Sigmoid colon (tissue), 7 donors: ENCODE measurements around the gene DICER1. TPM values are rescaled to one million over a fixed set of nuclear protein-coding genes. Genes with fewer than 3 reads are reported as not detected.

ENCODE experiments used
- DNase-seq: peaks from one replicate; pipeline ENCODE4 v3.0.0-alpha.2; 2019
- H3K27ac ChIP-seq, 4 donors: fragments of 200-600 bp; sonication (generic); one replicate each; pipeline ENCODE4 v1.5.1; 2016 to 2019; ENCODE audit warnings: mild to moderate bottlenecking in 1 of 4
- H3K27me3 ChIP-seq, 3 donors: fragments of 200-600 bp; sonication (generic); one replicate each; pipeline ENCODE4 v1.5.1; 2019; ENCODE audit warnings: mild to moderate bottlenecking in 1 of 3
- H3K36me3 ChIP-seq, 4 donors: fragments of 200-600 bp; sonication (generic); one replicate each; pipeline ENCODE4 v1.5.1; 2016 to 2019
- H3K4me1 ChIP-seq, 4 donors: fragments of 200-600 bp; sonication (generic); one replicate each; pipeline ENCODE4 v1.5.1; 2017 to 2019
- H3K4me3 ChIP-seq, 4 donors: fragments of 200-600 bp; sonication (generic); one replicate each; pipeline ENCODE4 v1.5.1; 2017 to 2019; ENCODE audit warnings: mild to moderate bottlenecking in 2 of 4, moderate library complexity in 1 of 4
- H3K9me3 ChIP-seq, 4 donors: fragments of 200-600 bp in 3 of 4; sonication (generic) in 3 of 4; one replicate each; pipeline versions ENCODE4 v1.5.1 to v1.6.1; 2013 to 2019
- EP300 ChIP-seq, 4 donors: sonication (generic); formaldehyde crosslinking; IDR thresholded peaks; one replicate each; pipeline ENCODE4 v1.6.1; 2017; ENCODE audit warnings: antibody characterized with exemption in 4 of 4
- POLR2A ChIP-seq, 2 donors: fragments of 450-650 bp; IDR thresholded peaks; one replicate each; pipeline ENCODE4 v1.6.1; 2016; ENCODE audit warnings: antibody characterized with exemption in 2 of 2, mild to moderate bottlenecking in 2 of 2, moderate library complexity in 2 of 2
- POLR2AphosphoS5 ChIP-seq, 4 donors: sonication (generic); formaldehyde crosslinking; IDR thresholded peaks; one replicate each; pipeline ENCODE4 v1.6.1; 2017; ENCODE audit warnings: antibody characterized with exemption in 4 of 4
- WGBS, 2 donors: extraction: QIAGEN DNeasy Blood & Tissue Kit; methylation state at CpG; one replicate each; pipeline ENCODE4 v1.1.7; 2013; 5-methylcytosine and 5-hydroxymethylcytosine counted together
- intact Hi-C: fragments of 100-400 bp; cut with DNase I; formaldehyde crosslinking; loops from one replicate; pipeline ENCODE4 v1.15.1; 2023
- polyA plus RNA-seq, 3 donors: library from polyadenylated mRNA; stranded (reverse); fragments of 200-250 nt; gene quantifications; one replicate each; pipeline ENCODE4 v1.2.3, GENCODE V29; 2013
- total RNA-seq, 4 donors: library from RNA; depleted of rRNA; stranded (reverse); fragments of >200 nt; gene quantifications; one replicate each; pipeline ENCODE4 v1.1.0, GENCODE V29; 2016
- TF ChIP-seq, protein P1 (sequence below), 4 experiments: fragments of 450-650 bp in 3 of 4; fragments of 200-600 bp in 1 of 4; IDR thresholded peaks; one replicate each; pipeline ENCODE4 v1.5.1; 2016 to 2019; ENCODE audit warnings: antibody characterized with exemption in 4 of 4, mild to moderate bottlenecking in 3 of 4, moderate library complexity in 2 of 4
- donor health status: healthy with polysubstance abuse.
- donor health status: Bipolar disorder and iron deficiency.
- donor health status: healthy.

Gene DICER1
- total and polyA plus RNA-seq, 7 donors: 6.0 to 77.0 (median 44.9) TPM

DNA sequence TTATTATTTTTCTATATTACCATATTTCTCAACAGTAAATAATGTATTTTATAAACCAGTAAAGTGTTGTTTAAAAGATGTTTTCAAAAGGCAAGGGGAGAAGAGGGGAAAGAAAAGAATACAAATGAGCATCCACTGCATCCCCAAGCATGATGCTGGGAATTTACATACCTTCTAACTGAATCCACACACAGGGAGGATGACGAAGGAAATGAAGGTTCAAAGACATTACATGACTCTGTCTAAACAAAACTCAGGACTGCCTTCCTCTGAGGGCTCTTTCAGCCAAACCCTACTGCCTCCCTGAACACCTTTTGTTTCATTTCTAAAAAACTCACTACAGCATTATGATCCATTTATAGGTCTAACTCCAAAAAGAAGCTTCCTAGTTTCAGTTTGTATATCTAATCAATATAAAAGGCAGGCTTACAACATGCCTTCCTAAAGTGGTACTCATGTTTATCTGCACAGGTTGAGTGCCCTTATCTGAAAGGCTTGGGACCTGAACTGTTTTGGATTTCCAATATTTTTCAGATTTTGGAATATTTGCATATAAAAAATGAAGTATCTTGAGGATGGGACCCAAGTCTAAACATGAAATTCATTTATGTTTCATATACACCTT, 30.3 kb downstream of the DICER1 start:
- 93 to 98% methylated on average over 1 of the region's 1 CpG for WGBS, 2 donors
- no peak for TF ChIP-seq POLR2AphosphoS5 (IDR thresholded peaks at IDR 0.05)
- TF ChIP-seq, protein P1, sequence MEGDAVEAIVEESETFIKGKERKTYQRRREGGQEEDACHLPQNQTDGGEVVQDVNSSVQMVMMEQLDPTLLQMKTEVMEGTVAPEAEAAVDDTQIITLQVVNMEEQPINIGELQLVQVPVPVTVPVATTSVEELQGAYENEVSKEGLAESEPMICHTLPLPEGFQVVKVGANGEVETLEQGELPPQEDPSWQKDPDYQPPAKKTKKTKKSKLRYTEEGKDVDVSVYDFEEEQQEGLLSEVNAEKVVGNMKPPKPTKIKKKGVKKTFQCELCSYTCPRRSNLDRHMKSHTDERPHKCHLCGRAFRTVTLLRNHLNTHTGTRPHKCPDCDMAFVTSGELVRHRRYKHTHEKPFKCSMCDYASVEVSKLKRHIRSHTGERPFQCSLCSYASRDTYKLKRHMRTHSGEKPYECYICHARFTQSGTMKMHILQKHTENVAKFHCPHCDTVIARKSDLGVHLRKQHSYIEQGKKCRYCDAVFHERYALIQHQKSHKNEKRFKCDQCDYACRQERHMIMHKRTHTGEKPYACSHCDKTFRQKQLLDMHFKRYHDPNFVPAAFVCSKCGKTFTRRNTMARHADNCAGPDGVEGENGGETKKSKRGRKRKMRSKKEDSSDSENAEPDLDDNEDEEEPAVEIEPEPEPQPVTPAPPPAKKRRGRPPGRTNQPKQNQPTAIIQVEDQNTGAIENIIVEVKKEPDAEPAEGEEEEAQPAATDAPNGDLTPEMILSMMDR (IDR thresholded peaks at IDR 0.05): no peak
- no peak for DNase-seq
- no peaks in the 10 kb centered on the region for H3K27me3 ChIP-seq
- H3K9me3 ChIP-seq: no peaks in the 10 kb centered on the region
- H3K4me3 ChIP-seq: no peak overlapping the region
- peaks cover 0 to 69% (median 11%) of the 10 kb centered on the region in 4 donors for H3K36me3 ChIP-seq
- intact Hi-C loops: no loop called here
- H3K27ac ChIP-seq: no peak overlapping the region
- peaks cover 0 to 4% (median 3%) of the 10 kb centered on the region in 4 donors for H3K4me1 ChIP-seq

DNA sequence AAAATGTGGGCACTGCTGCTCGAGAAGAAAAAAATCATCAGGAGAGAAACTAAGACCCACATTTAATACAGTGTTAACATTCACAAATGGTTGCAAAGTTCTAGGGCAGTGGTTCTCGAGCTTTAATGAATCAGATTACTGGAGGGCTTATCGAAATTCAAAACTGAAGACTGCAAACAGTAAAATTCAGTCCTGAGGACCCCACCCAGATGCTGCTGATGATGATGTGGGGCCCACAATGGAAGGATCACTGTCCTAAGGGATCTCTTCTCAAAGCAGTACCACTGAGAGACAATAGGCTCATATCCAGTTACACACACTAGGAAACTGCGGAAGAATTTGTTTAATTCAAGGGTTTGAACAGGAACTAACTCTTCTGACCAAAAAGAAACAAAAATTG, 31.4 kb downstream of the DICER1 start:
- Histone ChIP-seq H3K4me1 (no peaks in the 10 kb centered on the region), H3K9me3 (no peaks in the 10 kb centered on the region), H3K27ac (no peak overlapping the region), H3K27me3 (no peaks in the 10 kb centered on the region), H3K4me3 (no peak overlapping the region), H3K36me3 (peaks cover 0 to 68% (median 11%) of the 10 kb centered on the region in 4 donors)
- intact Hi-C loops: no loop called here
- DNase-seq: no peak
- TF ChIP-seq, protein P1 (IDR thresholded peaks at IDR 0.05): no peak
- TF ChIP-seq POLR2A (IDR thresholded peaks at IDR 0.05): no peak
- no peak for TF ChIP-seq EP300 (IDR thresholded peaks at IDR 0.05)
- TF ChIP-seq POLR2AphosphoS5 (IDR thresholded peaks at IDR 0.05): no peak
- WGBS, 2 donors: 92 to 94% methylated on average over 4 of the region's 4 CpGs

DNA sequence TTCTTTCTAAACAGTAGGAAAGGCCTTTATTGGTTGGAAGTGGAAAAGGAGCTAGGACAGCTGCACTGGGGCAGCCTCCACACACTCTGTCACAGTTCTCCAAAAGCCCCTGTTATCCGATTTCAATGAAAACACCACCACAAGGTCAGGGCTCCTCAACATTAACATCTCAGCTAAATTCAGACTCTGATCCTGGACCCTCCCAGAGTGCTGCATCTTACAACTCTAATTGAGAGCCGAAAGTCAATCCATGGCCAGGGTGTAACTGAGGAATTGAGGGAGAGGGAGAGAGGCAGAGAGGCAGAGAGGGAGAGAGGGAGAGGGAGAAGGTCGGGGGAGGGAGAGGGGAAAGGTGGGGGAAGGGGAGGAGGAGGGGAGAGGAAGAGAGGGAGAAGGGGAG, 32.1 kb downstream of the DICER1 start:
- Histone ChIP-seq H3K36me3 (peaks cover 0 to 69% (median 11%) of the 10 kb centered on the region in 4 donors), H3K4me1 (no peaks in the 10 kb centered on the region), H3K4me3 (no peak overlapping the region), H3K27me3 (no peaks in the 10 kb centered on the region), H3K27ac (no peak overlapping the region), H3K9me3 (no peaks in the 10 kb centered on the region)
- intact Hi-C loops: no loop called here
- TF ChIP-seq EP300 (IDR thresholded peaks at IDR 0.05): no peak
- no peak for TF ChIP-seq POLR2AphosphoS5 (IDR thresholded peaks at IDR 0.05)
- TF ChIP-seq POLR2A (IDR thresholded peaks at IDR 0.05): no peak
- TF ChIP-seq, protein P1 (IDR thresholded peaks at IDR 0.05): no peak
- DNase-seq: no peak
- 77 to 91% methylated on average over 3 of the region's 3 CpGs for WGBS, 2 donors

DNA sequence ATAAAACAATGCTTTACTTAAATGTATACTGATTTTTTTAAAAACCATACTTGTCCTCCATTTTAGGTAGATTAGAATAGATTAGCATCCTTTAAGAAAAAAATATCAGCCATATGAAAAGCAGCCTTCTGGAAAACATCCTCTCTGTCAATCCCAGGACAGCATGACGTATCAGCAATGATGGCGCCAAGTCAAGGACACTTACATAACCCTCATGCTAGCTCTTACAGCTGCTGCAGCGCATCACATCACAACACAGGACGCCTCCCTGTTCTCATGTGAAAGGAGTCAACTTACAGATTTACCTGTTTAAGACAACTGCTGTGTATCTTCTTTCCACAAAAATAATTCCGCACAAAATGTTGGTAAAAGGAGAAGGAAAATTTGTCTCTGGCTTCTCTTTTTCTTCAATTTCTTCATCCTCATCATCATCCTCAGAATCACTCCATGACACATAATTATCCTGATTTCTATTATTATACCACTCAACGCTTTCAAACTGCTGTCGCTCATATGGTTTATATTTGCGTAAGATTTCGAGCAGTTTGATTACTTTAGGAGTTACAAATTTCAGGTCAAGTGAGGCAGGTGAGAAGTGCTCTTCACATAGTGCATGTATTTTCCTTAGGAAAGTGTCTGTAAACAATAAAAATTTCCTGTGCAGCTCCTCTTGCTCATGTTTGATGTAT, 33.3 kb downstream of the DICER1 start:
- no peak for TF ChIP-seq POLR2A (IDR thresholded peaks at IDR 0.05)
- TF ChIP-seq EP300 (IDR thresholded peaks at IDR 0.05): no peak
- TF ChIP-seq, protein P1 (IDR thresholded peaks at IDR 0.05): no peak
- TF ChIP-seq POLR2AphosphoS5 (IDR thresholded peaks at IDR 0.05): peak in 2 of 4 donors; percentile 11 to 23
- H3K9me3 ChIP-seq: no peaks in the 10 kb centered on the region
- H3K36me3 ChIP-seq: peaks cover 0 to 66% (median 9%) of the 10 kb centered on the region in 4 donors
- H3K27me3 ChIP-seq: no peaks in the 10 kb centered on the region
- intact Hi-C loops: no loop called here
- no peak overlapping the region for H3K4me3 ChIP-seq
- no peak overlapping the region for H3K27ac ChIP-seq
- 95% methylated on average over 9 of the region's 9 CpGs for WGBS, 2 donors
- DNase-seq: peak; percentile 77
- peaks cover 0 to 4% (median 0%) of the 10 kb centered on the region in 4 donors for H3K4me1 ChIP-seq
